GM19463 (cell line): ENCODE measurements around the gene NLRP2B.
"Not testable (repeated sequence)": the region's sequence is repeated elsewhere in the genome, so short reads cannot be mapped to it uniquely, and the experiment has no call there.

Experiments
- ATAC-seq: cut with Tn5 transposase; IDR thresholded peaks from one replicate; pipeline ENCODE4 v1.9.1; 2021; ENCODE audit warnings: mild to moderate bottlenecking, moderate library complexity; ENCODE audit not compliant: unreplicated experiment

NLRP2B gene

GRCh38 chrX:57680160-57680559 is at the start of gene NLRP2B:
NLRP2B (minus strand) TSS chrX:57680260.
- ATAC-seq = no peak

- not testable (repeated sequence) for ATAC-seq
These were observed 45.9 kb upstream of the NLRP2B start for GRCh38 chrX:57725995-57726394.

GRCh38 chrX:57681341-57681740 is 1.3 kb upstream of the NLRP2B start:
- no peak for ATAC-seq

- ATAC-seq = no peak
These were observed 1.2 kb downstream of the NLRP2B start for GRCh38 chrX:57678686-57679428.

GRCh38 chrX:57677132-57677858 is 2.8 kb downstream of the NLRP2B start:
- no peak for ATAC-seq

- no peak for ATAC-seq
These were observed 4.7 kb downstream of the NLRP2B start for GRCh38 chrX:57675320-57675719.

- ATAC-seq = no peak
These were observed 5.2 kb downstream of the NLRP2B start for GRCh38 chrX:57674861-57675260.

GRCh38 chrX:57669961-57670360 is 10.1 kb downstream of the NLRP2B start:
- ATAC-seq = no peak

GRCh38 chrX:57667010-57667409 is 13.1 kb downstream of the NLRP2B start:
- no peak for ATAC-seq

- no peak for ATAC-seq
These were observed 25.0 kb downstream of the NLRP2B start for GRCh38 chrX:57655065-57655464.

GRCh38 chrX:57652705-57653104 is 27.4 kb downstream of the NLRP2B start:
- no peak for ATAC-seq

- ATAC-seq = no peak
These were observed 28.7 kb downstream of the NLRP2B start for GRCh38 chrX:57651169-57651919.

- no peak for ATAC-seq
These were observed 33.0 kb downstream of the NLRP2B start for GRCh38 chrX:57647020-57647419.

GRCh38 chrX:57643698-57644097 is 36.4 kb downstream of the NLRP2B start:
- ATAC-seq = no peak

- no peak for ATAC-seq
These were observed 38.7 kb downstream of the NLRP2B start for GRCh38 chrX:57641338-57641737.

GRCh38 chrX:57640674-57641016 is 39.4 kb downstream of the NLRP2B start:
- no peak for ATAC-seq

- not testable (repeated sequence) for ATAC-seq
These were observed 50.6 kb downstream of the NLRP2B start for GRCh38 chrX:57629438-57629837.
